ENCODE data around the gene EZR.
"Not testable (repeated sequence)": the region's sequence is repeated elsewhere in the genome, so short reads cannot be mapped to it uniquely, and the experiment has no call there.

The EZR gene

GRCh38 chr6:158826819-158827501 lies 7.8 kb upstream of the EZR start:
- H3K9me3 ChIP-seq (ENCODE audit: low read depth, low read length) = no peaks in the 10 kb centered on the region
- TF ChIP-seq FOXP2 (optimal IDR thresholded peaks at IDR 0.05; ENCODE audit: control extremely low read depth, extremely low read length, insufficient read depth) = no peak
- no peak for TF ChIP-seq POLR2AphosphoS5 (IDR thresholded peaks at IDR 0.05; ENCODE audit: borderline replicate concordance, low read depth, low read length)
- TF ChIP-seq EZH2 (IDR thresholded peaks at IDR 0.05) = no peak

GRCh38 chr6:158825951-158826306 lies 6.8 kb upstream of the EZR start:
- H3K27ac ChIP-seq = no peak overlapping the region
- H3K9me3 ChIP-seq (ENCODE audit: low read depth, low read length) = no peaks in the 10 kb centered on the region
- no peak for DNase-seq (ENCODE audit: low read depth, low spot score)
- no peak overlapping the region for H3K9ac ChIP-seq (ENCODE audit: insufficient read length)
- H3K36me3 ChIP-seq (ENCODE audit: insufficient read depth, low read length) = no peaks in the 10 kb centered on the region
- H3K4me3 ChIP-seq = no peak overlapping the region
- TF ChIP-seq FOXP2 (optimal IDR thresholded peaks at IDR 0.05; ENCODE audit: control extremely low read depth, extremely low read length, insufficient read depth) = no peak
- TF ChIP-seq EZH2 (IDR thresholded peaks at IDR 0.05) = no peak
- TF ChIP-seq POLR2AphosphoS5 (IDR thresholded peaks at IDR 0.05; ENCODE audit: borderline replicate concordance, low read depth, low read length) = no peak

More at GRCh38 chr6:158826819-158827501, 7.8 kb upstream of the EZR start:
- H3K27ac ChIP-seq = 0 out of 2 replicates have a peak overlapping the region, but pooled peaks have one; percentile 5
- no peaks in the 10 kb centered on the region for H3K36me3 ChIP-seq (ENCODE audit: insufficient read depth, low read length)
- DNase-seq (ENCODE audit: low read depth, low spot score) = no peak
- no peak overlapping the region for H3K4me3 ChIP-seq
- no peak overlapping the region for H3K9ac ChIP-seq (ENCODE audit: insufficient read length)

GRCh38 chr6:158825038-158825950 lies 6.1 kb upstream of the EZR start:
- no peaks in the 10 kb centered on the region for H3K9me3 ChIP-seq (ENCODE audit: low read depth, low read length)
- no peak overlapping the region for H3K27ac ChIP-seq
- H3K4me3 ChIP-seq = no peak overlapping the region
- DNase-seq (ENCODE audit: low read depth, low spot score) = no peak
- H3K36me3 ChIP-seq (ENCODE audit: insufficient read depth, low read length) = no peaks in the 10 kb centered on the region
- no peak overlapping the region for H3K9ac ChIP-seq (ENCODE audit: insufficient read length)
- no peak for TF ChIP-seq FOXP2 (optimal IDR thresholded peaks at IDR 0.05; ENCODE audit: control extremely low read depth, extremely low read length, insufficient read depth)
- TF ChIP-seq EZH2 (IDR thresholded peaks at IDR 0.05) = no peak
- TF ChIP-seq POLR2AphosphoS5 (IDR thresholded peaks at IDR 0.05; ENCODE audit: borderline replicate concordance, low read depth, low read length) = no peak

- H3K27ac ChIP-seq; H3K9me3 ChIP-seq (ENCODE audit: low read depth, low read length); H3K36me3 ChIP-seq (ENCODE audit: insufficient read depth, low read length); H3K9ac ChIP-seq (ENCODE audit: insufficient read length); H3K4me3 ChIP-seq; DNase-seq (ENCODE audit: low read depth, low spot score): not testable (repeated sequence)
Observed at GRCh38 chr6:158823616-158824015, 4.4 kb upstream of the EZR start.

- Histone ChIP-seq H3K27ac (peak overlapping the region; percentile 72), H3K4me3 (no peak overlapping the region)
Observed at GRCh38 chr6:158819977-158820622, 932 bp upstream of the EZR start.

GRCh38 chr6:158818581-158819212 lies 471 bp downstream of the EZR start:
- Histone ChIP-seq H3K4me3 (peak overlapping the region; percentile 93), H3K9me3 (ENCODE audit: low read depth, low read length) (no peaks in the 10 kb centered on the region), H3K36me3 (ENCODE audit: insufficient read depth, low read length) (peaks cover 20% of the 10 kb centered on the region), H3K9ac (ENCODE audit: insufficient read length) (peak overlapping the region; percentile 71), H3K27ac (peak overlapping the region; percentile 64; the same call in 1 of the 2 replicates)
- TF ChIP-seq FOXP2 (optimal IDR thresholded peaks at IDR 0.05; ENCODE audit: control extremely low read depth, extremely low read length, insufficient read depth) (no peak), EZH2 (IDR thresholded peaks at IDR 0.05) (no peak), POLR2AphosphoS5 (IDR thresholded peaks at IDR 0.05; ENCODE audit: borderline replicate concordance, low read depth, low read length) (no peak)
- no peak for DNase-seq (ENCODE audit: low read depth, low spot score)

More at GRCh38 chr6:158819977-158820622, 932 bp upstream of the EZR start:
- TF ChIP-seq POLR2AphosphoS5 (IDR thresholded peaks at IDR 0.05; ENCODE audit: borderline replicate concordance, low read depth, low read length) = no peak
- no peak for TF ChIP-seq EZH2 (IDR thresholded peaks at IDR 0.05)
- TF ChIP-seq FOXP2 (optimal IDR thresholded peaks at IDR 0.05; ENCODE audit: control extremely low read depth, extremely low read length, insufficient read depth) = no peak
- Histone ChIP-seq H3K9ac (ENCODE audit: insufficient read length) (no peak overlapping the region), H3K36me3 (ENCODE audit: insufficient read depth, low read length) (peaks cover 9% of the 10 kb centered on the region), H3K9me3 (ENCODE audit: low read depth, low read length) (no peaks in the 10 kb centered on the region)
- DNase-seq (ENCODE audit: low read depth, low spot score) = no peak

GRCh38 chr6:158817728-158818580 lies 1.2 kb downstream of the EZR start:
- DNase-seq (ENCODE audit: low read depth, low spot score) = no peak
- Histone ChIP-seq H3K36me3 (ENCODE audit: insufficient read depth, low read length) (peaks cover 27% of the 10 kb centered on the region), H3K9me3 (ENCODE audit: low read depth, low read length) (no peaks in the 10 kb centered on the region), H3K4me3 (peak overlapping the region; percentile 93), H3K27ac (peak overlapping the region; percentile 1; the same call in 1 of the 2 replicates), H3K9ac (ENCODE audit: insufficient read length) (peak overlapping the region; percentile 71)
- peak; percentile 84 for TF ChIP-seq POLR2AphosphoS5 (IDR thresholded peaks at IDR 0.05; ENCODE audit: borderline replicate concordance, low read depth, low read length)
- TF ChIP-seq EZH2 (IDR thresholded peaks at IDR 0.05) = no peak

Data from SK-N-MC (cell line).